Measurements from ENCODE around the gene STK24.

DNA sequence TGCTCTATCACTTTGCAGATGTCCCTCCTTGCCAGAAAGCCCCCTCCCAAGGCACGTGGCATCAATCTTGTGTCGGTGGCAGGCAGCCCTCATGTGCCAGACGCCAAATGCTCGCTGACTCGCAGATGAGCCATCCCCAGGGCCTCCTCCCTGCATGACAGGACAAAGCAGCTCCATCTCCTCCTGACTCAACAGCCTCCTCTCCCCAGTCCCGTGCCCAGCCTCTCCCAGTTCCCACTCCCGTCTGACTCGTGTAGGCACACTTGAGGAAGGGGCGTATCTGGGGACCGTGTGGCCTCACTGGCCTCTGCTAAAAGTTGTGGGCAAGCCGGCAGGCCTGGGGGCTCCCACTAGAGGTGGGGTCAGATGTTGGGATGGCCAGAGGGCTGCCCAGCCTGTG is 133.6 kb downstream of the STK24 start:
- TF ChIP-seq, protein P1, sequence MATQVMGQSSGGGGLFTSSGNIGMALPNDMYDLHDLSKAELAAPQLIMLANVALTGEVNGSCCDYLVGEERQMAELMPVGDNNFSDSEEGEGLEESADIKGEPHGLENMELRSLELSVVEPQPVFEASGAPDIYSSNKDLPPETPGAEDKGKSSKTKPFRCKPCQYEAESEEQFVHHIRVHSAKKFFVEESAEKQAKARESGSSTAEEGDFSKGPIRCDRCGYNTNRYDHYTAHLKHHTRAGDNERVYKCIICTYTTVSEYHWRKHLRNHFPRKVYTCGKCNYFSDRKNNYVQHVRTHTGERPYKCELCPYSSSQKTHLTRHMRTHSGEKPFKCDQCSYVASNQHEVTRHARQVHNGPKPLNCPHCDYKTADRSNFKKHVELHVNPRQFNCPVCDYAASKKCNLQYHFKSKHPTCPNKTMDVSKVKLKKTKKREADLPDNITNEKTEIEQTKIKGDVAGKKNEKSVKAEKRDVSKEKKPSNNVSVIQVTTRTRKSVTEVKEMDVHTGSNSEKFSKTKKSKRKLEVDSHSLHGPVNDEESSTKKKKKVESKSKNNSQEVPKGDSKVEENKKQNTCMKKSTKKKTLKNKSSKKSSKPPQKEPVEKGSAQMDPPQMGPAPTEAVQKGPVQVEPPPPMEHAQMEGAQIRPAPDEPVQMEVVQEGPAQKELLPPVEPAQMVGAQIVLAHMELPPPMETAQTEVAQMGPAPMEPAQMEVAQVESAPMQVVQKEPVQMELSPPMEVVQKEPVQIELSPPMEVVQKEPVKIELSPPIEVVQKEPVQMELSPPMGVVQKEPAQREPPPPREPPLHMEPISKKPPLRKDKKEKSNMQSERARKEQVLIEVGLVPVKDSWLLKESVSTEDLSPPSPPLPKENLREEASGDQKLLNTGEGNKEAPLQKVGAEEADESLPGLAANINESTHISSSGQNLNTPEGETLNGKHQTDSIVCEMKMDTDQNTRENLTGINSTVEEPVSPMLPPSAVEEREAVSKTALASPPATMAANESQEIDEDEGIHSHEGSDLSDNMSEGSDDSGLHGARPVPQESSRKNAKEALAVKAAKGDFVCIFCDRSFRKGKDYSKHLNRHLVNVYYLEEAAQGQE (IDR thresholded peaks at IDR 0.05; ENCODE audit: low read depth), result no peak
- TF ChIP-seq, protein P2, sequence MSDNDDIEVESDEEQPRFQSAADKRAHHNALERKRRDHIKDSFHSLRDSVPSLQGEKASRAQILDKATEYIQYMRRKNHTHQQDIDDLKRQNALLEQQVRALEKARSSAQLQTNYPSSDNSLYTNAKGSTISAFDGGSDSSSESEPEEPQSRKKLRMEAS (IDR thresholded peaks at IDR 0.05), result no peak
- TF ChIP-seq EP300 (IDR thresholded peaks at IDR 0.05; ENCODE audit: borderline replicate concordance) (no peak), TAF1 (IDR thresholded peaks at IDR 0.05; ENCODE audit: low read depth) (no peak)
